Eye (tissue), 1 donor: ENCODE measurements around the gene SLC5A6.

Experiments
- DNase-seq: peaks from one replicate; pipeline ENCODE4 v3.0.0-alpha.2; 2015

Gene SLC5A6

DNA sequence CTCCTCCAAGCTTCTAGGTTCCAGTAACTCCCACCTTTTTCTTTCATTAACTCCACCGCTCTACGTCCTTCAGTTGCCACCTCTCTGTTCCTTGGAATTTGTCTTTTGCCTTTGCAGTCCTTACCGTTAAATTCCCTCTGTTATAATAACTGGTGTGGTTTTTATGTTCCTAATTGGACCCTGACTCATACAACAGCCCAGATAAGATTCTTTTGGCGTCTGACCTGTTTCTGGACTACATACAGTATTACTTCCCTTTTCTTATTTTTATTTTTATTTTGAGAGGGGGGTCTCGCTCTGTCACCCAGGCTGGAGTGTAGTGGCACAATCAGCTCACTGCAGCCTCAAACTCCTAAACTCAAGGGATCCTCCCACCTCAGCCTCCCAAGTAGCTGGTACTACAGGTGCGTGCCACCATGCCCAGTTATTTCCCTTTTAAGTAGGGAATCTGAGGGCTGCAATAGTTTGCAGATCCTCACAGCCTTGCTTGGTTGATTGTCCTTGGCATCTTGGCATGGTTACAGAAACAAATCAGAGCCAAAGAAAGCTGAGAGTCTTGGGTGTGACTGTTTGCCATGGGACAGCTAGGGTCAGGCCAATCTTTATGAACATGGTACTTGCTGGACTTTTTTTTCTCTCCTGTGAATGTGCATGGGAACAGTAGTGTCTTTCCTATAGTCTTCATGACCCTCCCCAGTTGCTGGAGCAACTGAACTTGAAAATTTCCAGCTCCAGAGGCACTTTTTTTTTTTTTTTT, 41.3 kb downstream of the SLC5A6 start:
- no peak for DNase-seq

- DNase-seq: no peak
Observed at GRCh38 chr2:27164960-27165763, 46.9 kb downstream of the SLC5A6 start.

DNA sequence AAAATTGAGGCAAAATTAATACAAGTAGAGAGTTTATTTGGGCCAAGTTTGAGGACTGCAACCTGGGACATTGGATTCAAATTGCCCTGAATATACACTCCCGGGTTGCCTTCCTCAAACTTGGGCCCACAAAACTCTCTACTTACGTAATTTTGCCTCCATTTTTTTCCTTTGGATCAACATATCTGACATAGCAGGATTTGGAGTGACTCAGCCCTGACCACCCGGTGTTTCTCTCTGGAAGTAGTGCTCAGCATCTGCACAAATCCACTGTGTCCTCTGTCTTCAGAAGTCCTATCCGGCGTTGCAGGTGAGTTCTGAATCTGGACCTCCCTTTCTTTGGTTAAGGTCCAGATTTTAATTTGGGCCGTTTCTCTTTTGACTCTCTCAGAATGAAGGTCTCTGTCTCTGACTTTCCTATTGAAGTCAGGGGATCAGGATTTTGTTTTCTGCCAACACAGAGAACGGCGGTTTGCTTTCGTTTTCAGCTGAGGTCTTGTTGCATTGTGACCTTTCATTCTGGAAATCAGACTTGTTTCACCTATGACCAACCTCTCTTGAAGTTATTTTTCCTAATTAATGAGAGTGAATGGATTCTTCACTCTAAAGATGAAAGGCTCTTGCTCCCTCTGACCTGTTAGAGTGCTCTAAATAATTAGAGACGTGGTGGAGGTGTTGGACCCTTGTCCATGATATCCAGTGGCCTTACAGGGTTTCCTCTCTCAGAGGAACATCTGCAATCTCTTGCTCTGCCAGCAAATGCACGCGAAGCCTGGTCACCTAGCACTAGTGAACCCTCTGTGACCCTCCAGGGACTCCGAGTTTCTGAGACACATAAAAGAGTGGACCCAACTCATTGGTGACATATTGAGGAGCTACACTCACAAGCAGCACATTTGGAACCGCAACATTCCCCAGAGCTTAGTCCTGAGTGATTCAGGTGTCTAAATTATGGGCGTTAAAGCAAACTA, 49.6 kb downstream of the SLC5A6 start:
- no peak for DNase-seq

- no peak for DNase-seq
Observed at GRCh38 chr2:27160191-27160590, 51.9 kb downstream of the SLC5A6 start.

DNA sequence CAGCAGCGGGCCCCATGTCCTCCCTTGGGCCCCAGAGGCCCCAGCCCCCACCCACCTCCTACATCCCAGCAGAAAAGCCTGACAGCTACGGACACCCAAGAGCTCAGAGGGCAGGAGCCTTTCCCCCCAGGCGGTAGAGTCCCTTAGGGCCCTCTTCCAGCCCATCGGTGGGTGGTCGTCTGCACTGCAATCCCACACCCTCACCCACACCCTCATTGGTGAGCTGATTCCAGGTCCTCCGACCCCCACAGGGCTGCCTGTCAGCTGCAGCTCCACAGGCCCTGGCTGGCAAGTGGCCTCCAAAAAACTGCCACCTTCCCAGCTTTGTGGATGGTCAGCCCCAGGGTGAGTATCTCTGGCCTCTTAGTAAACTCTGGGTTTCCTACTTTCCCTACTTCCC, 52.8 kb downstream of the SLC5A6 start:
- no peak for DNase-seq

GRCh38 chr2:27158468-27158867, 53.6 kb downstream of the SLC5A6 start:
- no peak for DNase-seq

DNA sequence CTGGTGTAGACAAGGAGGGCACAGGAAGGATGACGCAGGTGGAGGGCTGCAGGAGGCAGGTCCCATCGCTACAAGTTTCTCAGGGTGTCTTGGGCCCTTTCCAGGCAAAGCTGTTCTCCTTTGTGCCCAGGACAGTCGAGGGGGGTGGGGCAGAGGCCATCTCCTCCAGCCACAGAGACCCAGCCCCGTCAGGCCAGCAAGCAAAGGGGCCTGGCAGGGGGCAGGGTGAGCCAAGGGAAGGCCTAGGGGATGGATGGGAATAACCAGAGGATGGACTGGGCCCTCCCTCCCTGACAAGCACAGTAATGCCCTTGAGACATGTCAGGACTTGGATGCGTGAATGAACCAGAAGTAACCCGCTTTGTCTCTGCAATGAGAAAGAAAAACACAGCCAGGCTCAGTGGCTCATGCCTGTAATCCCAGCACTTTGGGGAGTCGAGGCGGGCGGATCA, 57.0 kb downstream of the SLC5A6 start:
- DNase-seq: peak; percentile 12

- DNase-seq: no peak
Observed at GRCh38 chr2:27154488-27154887, 57.6 kb downstream of the SLC5A6 start.

DNA sequence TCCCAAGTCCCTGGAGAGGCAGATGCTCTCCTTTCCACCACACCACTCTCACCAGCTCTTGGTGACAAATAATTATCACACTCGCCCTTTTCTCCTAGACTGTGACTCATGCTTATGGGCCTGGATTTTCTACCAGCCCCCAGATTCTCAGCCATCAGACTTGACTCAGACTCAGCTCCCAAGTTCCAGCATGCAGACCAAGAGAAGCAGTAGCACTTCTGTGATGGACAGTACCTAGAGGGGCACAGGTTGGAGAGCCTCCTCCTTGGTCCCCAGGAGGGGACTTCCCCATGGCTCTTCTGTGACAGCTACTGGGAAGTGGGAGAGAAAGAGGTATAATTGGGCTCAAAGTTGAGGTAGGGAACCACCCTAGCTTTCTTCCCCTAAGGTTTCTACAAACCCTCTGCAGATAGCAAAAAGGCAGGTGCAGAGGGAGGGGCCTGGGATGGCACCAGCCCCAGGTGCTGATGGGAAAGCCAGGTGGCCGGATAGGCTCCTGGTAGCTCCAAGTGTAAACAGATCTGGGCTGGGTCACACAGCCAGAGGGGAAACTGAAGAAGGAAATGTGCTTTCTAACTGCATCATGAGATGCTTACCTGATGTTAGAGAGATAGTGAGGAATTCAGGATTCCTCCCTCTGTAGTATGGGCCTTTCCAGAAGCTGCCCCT, 59.1 kb downstream of the SLC5A6 start:
- no peak for DNase-seq

DNA sequence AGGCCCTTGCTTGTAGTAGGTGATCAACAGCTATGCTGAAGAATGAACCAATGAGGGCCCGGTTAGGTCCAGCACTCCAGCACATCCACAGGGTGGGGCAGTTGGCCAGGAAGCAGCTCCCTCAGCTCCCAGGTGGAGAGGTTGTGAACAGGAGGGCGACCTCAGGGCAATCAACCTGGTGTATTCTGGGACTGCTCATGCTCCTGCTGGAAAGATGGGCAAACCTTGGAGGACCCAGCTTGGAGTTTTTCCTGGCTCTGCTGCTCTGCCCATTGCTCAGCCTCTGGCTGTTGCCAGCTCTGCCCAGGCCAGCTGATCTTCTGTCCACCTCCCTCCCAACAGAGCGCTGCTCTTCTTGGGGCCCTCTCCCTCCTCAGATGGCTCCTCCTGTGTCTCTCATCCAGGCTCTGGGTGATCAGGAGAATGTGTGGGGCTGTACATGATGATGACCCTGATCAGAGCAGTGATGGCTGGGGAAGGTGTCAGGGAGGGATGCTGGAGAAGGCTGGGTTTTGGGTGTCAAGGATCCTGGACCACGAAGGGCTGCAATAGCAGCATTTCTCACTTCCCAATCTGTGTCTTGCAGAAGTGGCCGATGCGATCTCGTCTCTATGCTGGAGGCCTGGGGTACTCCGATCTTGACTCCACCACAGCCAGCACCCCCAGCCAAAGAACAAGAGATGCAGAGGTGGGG, 59.8 kb downstream of the SLC5A6 start:
- DNase-seq: no peak

- no peak for DNase-seq
Observed at GRCh38 chr2:27150639-27151230, 61.3 kb downstream of the SLC5A6 start.
